Measurements from ENCODE around the gene LAMA2.

GRCh38 chr6:129022011-129022553 is 139.1 kb downstream of the LAMA2 start:
- TF ChIP-seq EED (CRISPR knock-in tag; IDR thresholded peaks at IDR 0.05) (no peak), ZIK1 (CRISPR knock-in tag; IDR thresholded peaks at IDR 0.05; ENCODE audit: borderline replicate concordance, low read depth) (no peak), JUND (CRISPR knock-in tag; IDR thresholded peaks at IDR 0.05) (no peak), ZBTB49 (CRISPR knock-in tag; IDR thresholded peaks at IDR 0.05; ENCODE audit: borderline replicate concordance) (no peak), EP300 (IDR thresholded peaks at IDR 0.05; ENCODE audit: low read depth in 2 of 2, low read length in 2 of 2) (no peak), EP300 (CRISPR knock-in tag; IDR thresholded peaks at IDR 0.05; ENCODE audit: borderline replicate concordance) (no peak)
- TF ChIP-seq, protein P1, sequence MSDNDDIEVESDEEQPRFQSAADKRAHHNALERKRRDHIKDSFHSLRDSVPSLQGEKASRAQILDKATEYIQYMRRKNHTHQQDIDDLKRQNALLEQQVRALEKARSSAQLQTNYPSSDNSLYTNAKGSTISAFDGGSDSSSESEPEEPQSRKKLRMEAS (IDR thresholded peaks at IDR 0.05): no peak
- TF ChIP-seq, protein P2, sequence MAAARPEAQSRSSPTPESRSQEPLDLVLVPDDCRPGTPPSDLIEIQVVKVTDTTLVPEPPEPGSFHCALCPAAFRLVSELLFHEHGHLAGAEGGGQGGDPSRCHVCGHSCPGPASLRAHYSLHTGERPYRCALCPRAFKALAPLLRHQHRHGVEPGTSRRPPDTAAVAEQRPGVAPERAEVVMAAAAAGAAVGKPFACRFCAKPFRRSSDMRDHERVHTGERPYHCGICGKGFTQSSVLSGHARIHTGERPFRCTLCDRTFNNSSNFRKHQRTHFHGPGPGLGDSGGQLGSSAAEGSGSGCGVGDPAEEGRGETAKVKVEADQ (CRISPR knock-in tag; IDR thresholded peaks at IDR 0.05; ENCODE audit: borderline replicate concordance): no peak

Measured in HepG2 (cell line).